Skeletal muscle tissue (tissue), 4 donors: Measurements from ENCODE around the gene PPP1R12B. TPM values are rescaled to one million over a fixed set of nuclear protein-coding genes. Genes with fewer than 3 reads are reported as not detected.

Experiments
- H3K27ac ChIP-seq: one replicate; pipeline ENCODE4 v1.7.0; 2013; ENCODE audit warnings: mild to moderate bottlenecking, low read depth, low read length, inconsistent platforms
- H3K27me3 ChIP-seq, 3 donors: one replicate each; pipeline ENCODE4 v1.7.0; 2013; ENCODE audit warnings: low read length in 3 of 3; ENCODE audit not compliant: control insufficient read depth in 3 of 3, insufficient read depth in 3 of 3
- H3K36me3 ChIP-seq, 3 donors: one replicate each; pipeline ENCODE4 v1.7.0; 2013; ENCODE audit warnings: low read length in 3 of 3; ENCODE audit not compliant: control insufficient read depth in 3 of 3, insufficient read depth in 3 of 3
- H3K4me1 ChIP-seq, 3 donors: one replicate each; pipeline ENCODE4 v1.7.0; 2013; ENCODE audit warnings: low read length in 3 of 3, mild to moderate bottlenecking in 3 of 3; ENCODE audit not compliant: control insufficient read depth in 3 of 3, insufficient read depth in 3 of 3
- H3K4me3 ChIP-seq, 3 donors: one replicate each; pipeline ENCODE4 v1.7.0; 2013; ENCODE audit warnings: low read length in 3 of 3
- H3K9ac ChIP-seq, 3 donors: one replicate each; pipeline ENCODE4 v1.7.0; 2013; ENCODE audit warnings: low read length in 3 of 3, mild to moderate bottlenecking in 3 of 3, moderate library complexity in 2 of 3, low read depth in 1 of 3
- H3K9me3 ChIP-seq, 3 donors: one replicate each; pipeline ENCODE4 v1.7.0; 2013; ENCODE audit warnings: low read length in 3 of 3; ENCODE audit not compliant: control insufficient read depth in 3 of 3
- total RNA-seq: library from RNA; depleted of rRNA; stranded (reverse); fragments of >200 nt; gene quantifications from one replicate; pipeline ENCODE4 v1.2.3, GENCODE V29; 2014
- donor health status: Osteomylitis.

The PPP1R12B gene
- total RNA-seq, 1 donor from 2014 or later = 73.6 TPM

DNA sequence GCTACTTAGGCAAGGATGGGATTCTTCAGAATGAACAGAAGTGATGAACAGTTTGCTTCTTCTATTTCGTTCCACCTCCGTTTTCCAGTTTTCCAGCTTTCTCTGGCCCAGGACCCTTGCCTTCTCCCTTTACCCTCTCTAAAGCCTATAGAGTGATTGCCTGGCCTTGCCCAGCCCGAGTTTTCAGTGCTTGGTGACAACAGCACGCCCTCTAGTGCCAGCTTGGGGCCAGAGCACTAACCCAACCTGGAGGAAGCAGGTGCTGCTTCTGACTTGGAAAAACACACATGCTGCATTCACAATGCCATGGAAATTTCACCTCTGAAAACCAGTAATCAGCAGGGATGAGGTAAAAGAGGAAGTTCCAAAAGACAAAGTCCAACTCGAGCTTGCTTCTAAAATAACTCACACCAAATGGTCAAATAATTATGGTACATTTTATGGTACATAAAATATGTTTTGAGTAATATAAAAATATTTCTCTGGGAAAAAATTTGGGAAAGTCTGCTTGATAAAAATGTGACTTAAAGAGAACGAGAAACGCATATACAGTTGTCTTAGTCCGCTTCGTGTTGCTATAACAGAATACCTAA lies 32.8 kb upstream of the PPP1R12B start:
- Histone ChIP-seq H3K9ac (no peak overlapping the region), H3K27ac (no peak overlapping the region)

DNA sequence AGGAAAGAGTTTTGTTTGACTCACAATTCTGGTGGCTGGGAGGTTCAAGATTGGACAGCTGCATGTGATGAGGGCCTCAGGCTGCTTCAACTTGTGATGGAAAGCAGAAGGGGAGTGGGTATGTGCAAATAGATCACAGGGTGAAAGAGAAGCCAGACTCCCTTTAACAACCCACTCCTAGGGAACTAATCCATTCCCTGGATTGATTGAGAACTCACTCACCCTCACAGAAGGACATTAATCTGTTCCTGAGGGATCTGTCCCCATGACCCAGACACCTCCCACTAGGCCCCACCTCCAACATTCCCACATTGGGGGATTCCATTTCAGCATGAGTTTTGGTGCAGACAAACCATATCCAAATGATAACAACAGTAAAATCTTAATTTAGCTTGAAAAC lies 32.3 kb upstream of the PPP1R12B start:
- Histone ChIP-seq H3K4me3 (no peak overlapping the region), H3K9ac (no peak overlapping the region), H3K36me3 (no peaks in the 10 kb centered on the region), H3K4me1 (peaks cover 2 to 7% (median 3%) of the 10 kb centered on the region in 3 donors), H3K9me3 (no peaks in the 10 kb centered on the region), H3K27me3 (peaks cover 3 to 6% (median 4%) of the 10 kb centered on the region in 3 donors), H3K27ac (no peak overlapping the region)

More for the DNA sequence above, 32.8 kb upstream of the PPP1R12B start:
- H3K9me3 ChIP-seq = no peaks in the 10 kb centered on the region
- H3K27me3 ChIP-seq = peaks cover 3 to 6% (median 4%) of the 10 kb centered on the region in 3 donors
- H3K36me3 ChIP-seq = no peaks in the 10 kb centered on the region
- no peak overlapping the region for H3K4me3 ChIP-seq
- peaks cover 2 to 7% (median 3%) of the 10 kb centered on the region in 3 donors for H3K4me1 ChIP-seq

DNA sequence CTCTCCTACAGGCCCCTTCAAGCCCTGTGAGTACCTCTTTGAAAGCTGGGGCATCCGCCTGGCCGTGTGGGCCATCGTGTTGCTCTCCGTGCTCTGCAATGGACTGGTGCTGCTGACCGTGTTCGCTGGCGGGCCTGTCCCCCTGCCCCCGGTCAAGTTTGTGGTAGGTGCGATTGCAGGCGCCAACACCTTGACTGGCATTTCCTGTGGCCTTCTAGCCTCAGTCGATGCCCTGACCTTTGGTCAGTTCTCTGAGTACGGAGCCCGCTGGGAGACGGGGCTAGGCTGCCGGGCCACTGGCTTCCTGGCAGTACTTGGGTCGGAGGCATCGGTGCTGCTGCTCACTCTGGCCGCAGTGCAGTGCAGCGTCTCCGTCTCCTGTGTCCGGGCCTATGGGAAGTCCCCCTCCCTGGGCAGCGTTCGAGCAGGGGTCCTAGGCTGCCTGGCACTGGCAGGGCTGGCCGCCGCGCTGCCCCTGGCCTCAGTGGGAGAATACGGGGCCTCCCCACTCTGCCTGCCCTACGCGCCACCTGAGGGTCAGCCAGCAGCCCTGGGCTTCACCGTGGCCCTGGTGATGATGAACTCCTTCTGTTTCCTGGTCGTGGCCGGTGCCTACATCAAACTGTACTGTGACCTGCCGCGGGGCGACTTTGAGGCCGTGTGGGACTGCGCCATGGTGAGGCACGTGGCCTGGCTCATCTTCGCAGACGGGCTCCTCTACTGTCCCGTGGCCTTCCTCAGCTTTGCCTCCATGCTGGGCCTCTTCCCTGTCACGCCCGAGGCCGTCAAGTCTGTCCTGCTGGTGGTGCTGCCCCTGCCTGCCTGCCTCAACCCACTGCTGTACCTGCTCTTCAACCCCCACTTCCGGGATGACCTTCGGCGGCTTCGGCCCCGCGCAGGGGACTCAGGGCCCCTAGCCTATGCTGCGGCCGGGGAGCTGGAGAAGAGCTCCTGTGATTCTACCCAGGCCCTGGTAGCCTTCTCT lies 30.3 kb upstream of the PPP1R12B start:
- H3K4me3 ChIP-seq = no peak overlapping the region
- no peak overlapping the region for H3K9ac ChIP-seq
- H3K36me3 ChIP-seq = no peaks in the 10 kb centered on the region
- peaks cover 3 to 6% (median 4%) of the 10 kb centered on the region in 3 donors for H3K27me3 ChIP-seq
- H3K9me3 ChIP-seq = no peaks in the 10 kb centered on the region
- no peak overlapping the region for H3K27ac ChIP-seq
- H3K4me1 ChIP-seq = no peaks in the 10 kb centered on the region

DNA sequence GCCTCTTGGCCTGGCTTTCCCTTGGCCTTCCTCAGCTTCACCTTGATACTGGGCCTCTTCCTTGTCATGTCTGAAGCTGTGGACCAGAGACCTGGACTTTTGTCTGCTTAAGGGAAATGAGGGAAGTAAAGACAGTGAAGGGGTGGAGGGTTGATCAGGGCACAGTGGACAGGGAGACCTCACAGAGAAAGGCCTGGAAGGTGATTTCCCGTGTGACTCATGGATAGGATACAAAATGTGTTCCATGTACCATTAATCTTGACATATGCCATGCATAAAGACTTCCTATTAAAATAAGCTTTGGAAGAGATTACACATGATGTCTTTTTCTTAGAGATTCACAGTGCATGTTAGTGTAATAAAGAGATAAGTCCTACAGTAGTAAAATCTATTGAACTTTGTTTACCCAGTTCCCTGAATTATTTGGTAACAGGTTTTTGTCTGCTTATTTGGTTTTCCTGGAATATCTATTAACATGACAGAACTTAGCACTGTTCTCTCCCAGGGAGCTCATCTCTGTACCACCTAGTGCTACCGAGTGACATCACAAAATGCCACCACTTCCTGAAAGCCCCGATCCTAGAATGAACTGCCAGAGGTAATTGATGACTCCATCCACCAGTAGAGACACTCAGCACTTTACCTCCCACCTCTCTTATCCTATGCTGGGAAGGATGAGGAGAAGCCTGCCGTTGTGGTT lies 29.0 kb upstream of the PPP1R12B start:
- Histone ChIP-seq H3K4me1 (no peaks in the 10 kb centered on the region), H3K9ac (peak overlapping the region in 1 of 3 donors; percentile 16), H3K4me3 (no peak overlapping the region), H3K27ac (no peak overlapping the region), H3K9me3 (no peaks in the 10 kb centered on the region), H3K27me3 (peaks cover 0 to 2% (median 2%) of the 10 kb centered on the region in 3 donors), H3K36me3 (no peaks in the 10 kb centered on the region)

DNA sequence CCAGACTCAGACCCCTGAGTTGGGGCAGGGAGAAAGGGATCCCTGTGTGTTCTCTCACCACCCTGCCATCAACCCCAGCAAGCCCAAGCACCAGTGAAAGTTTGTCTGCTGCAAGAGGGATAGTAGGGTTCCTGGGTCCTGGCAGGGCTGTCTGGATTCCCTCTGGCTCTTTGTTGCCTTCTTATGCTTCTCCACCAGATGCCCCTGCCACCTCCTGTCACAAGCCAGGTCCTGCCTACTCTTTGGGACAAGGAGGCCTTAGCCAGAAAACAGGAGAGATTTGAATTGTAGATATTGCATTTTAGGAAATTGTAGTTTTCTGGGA lies 28.5 kb upstream of the PPP1R12B start:
- Histone ChIP-seq H3K27me3 (peaks cover 0 to 2% (median 0%) of the 10 kb centered on the region in 3 donors), H3K9me3 (no peaks in the 10 kb centered on the region), H3K36me3 (no peaks in the 10 kb centered on the region), H3K4me3 (no peak overlapping the region), H3K4me1 (no peaks in the 10 kb centered on the region), H3K9ac (peak overlapping the region in 1 of 3 donors; percentile 16), H3K27ac (no peak overlapping the region)

DNA sequence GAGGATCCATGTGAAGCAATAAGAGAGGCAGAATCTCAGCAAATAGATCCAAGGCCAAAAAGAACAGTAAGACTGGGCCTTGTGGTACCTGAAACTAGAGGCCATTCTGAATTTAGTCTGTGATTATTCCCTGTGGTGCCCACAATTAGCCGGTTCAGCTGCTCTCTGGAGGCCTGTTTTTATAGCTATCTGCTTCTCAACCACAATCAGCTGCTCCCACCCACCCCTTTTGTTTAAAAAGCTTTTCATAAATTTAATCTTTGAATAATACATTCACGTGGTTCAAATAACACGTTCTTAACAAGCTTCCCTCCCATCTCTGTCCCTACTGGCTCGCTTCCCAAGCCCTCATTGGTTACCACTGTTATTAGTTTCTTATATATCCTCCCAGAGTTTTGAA lies 24.8 kb upstream of the PPP1R12B start:
- H3K4me1 ChIP-seq = no peaks in the 10 kb centered on the region
- H3K9ac ChIP-seq = no peak overlapping the region
- H3K9me3 ChIP-seq = no peaks in the 10 kb centered on the region
- no peak overlapping the region for H3K27ac ChIP-seq
- H3K27me3 ChIP-seq = no peaks in the 10 kb centered on the region
- H3K36me3 ChIP-seq = no peaks in the 10 kb centered on the region
- H3K4me3 ChIP-seq = no peak overlapping the region

DNA sequence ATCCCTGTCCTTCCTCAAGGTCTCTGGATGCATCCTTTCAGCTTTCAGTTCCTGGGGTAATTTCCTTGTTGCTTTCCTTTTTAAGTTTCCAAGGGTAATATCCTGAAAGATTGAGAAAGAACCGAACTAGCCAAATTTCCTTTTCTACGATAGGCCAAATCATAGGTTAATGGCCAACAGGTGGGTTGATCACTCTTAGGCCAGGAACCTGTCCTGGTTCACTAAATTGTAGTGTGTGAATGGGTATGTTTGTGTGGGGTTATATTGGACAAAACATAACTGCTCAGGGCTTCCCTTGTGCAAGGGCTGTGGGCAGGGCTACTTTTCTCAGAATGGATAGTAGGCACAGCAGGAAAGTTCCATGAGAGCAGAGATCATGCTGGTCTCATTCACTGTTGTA lies 23.9 kb upstream of the PPP1R12B start:
- H3K27me3 ChIP-seq = no peaks in the 10 kb centered on the region
- H3K27ac ChIP-seq = no peak overlapping the region
- H3K36me3 ChIP-seq = no peaks in the 10 kb centered on the region
- no peaks in the 10 kb centered on the region for H3K4me1 ChIP-seq
- no peak overlapping the region for H3K4me3 ChIP-seq
- H3K9ac ChIP-seq = no peak overlapping the region
- H3K9me3 ChIP-seq = no peaks in the 10 kb centered on the region

DNA sequence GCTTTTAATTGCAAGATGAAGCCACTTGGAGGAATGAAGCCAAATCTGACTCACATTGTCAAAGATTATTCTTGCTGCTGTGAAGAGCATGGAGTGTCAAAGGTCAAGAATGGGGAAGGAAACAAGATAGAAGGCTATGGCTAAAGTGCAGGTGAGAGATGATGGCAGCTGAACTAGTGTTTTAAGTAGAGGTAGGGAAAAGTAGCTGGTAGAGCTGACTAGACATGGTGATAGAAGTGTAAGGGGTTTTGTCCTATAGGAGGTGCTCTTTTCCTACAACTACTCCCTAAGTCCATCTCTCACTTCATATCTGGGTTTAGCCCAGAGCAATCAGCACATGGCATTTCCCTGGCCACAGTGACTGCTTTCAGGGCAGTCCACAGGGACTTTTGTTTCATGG lies 18.6 kb upstream of the PPP1R12B start:
- Histone ChIP-seq H3K36me3 (peaks cover 0 to 7% (median 0%) of the 10 kb centered on the region in 3 donors), H3K9me3 (no peaks in the 10 kb centered on the region)

DNA sequence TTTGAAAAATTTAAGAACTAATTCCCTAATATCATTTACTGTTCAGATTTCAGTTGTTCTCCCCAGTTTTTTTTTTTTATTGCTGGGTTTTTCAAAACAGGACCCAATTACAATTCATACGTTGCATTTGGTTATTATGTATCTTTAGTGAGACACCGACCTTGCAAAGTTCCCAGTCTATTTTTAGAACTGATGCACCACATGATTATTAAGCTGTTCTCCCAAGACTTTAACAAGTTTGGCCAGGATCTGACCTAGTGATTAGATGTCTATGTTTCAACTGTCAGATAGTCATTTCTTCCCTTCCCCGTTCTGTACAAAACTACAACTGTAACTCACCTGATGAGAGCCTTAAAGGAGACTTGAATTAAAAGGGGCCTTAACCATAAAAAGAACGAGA lies 14.6 kb upstream of the PPP1R12B start:
- H3K4me1 ChIP-seq = peaks cover 2 to 10% (median 6%) of the 10 kb centered on the region in 3 donors
- H3K4me3 ChIP-seq = peak overlapping the region in 1 of 3 donors; percentile 3
- no peaks in the 10 kb centered on the region for H3K9me3 ChIP-seq
- no peak overlapping the region for H3K9ac ChIP-seq
- H3K36me3 ChIP-seq = peaks cover 0 to 7% (median 0%) of the 10 kb centered on the region in 3 donors
- H3K27ac ChIP-seq = peak overlapping the region; percentile 76
- no peaks in the 10 kb centered on the region for H3K27me3 ChIP-seq

More for the DNA sequence above, 18.6 kb upstream of the PPP1R12B start:
- peaks cover 2 to 10% (median 6%) of the 10 kb centered on the region in 3 donors for H3K4me1 ChIP-seq
- no peak overlapping the region for H3K4me3 ChIP-seq
- H3K9ac ChIP-seq = no peak overlapping the region
- no peaks in the 10 kb centered on the region for H3K27me3 ChIP-seq
- H3K27ac ChIP-seq = no peak overlapping the region
